ENCODE data around the gene CD68.

GRCh38 chr17:7606280-7606679 is 26.8 kb downstream of the CD68 start:
- TF ChIP-seq CTCF (conservative IDR thresholded peaks at IDR 0.05; ENCODE audit: low read length) (no peak), EZH2phosphoT487 (IDR thresholded peaks at IDR 0.05; ENCODE audit: borderline replicate concordance, low read depth, low read length) (no peak)

Data from OCI-LY7 (cell line).